ENCODE data around the gene HOXD12.

- TF ChIP-seq CTCF (IDR thresholded peaks at IDR 0.05) = no peak
- TF ChIP-seq POLR2A (IDR thresholded peaks at IDR 0.05) = no peak
- TF ChIP-seq POLR2AphosphoS5 (IDR thresholded peaks at IDR 0.05) = no peak
Observed at GRCh38 chr2:176072951-176073904, 26.4 kb upstream of the HOXD12 start.

Data from stomach (tissue), 4 donors.